Caki2 (cell line): ENCODE results near the gene VPS16. TPM values are rescaled to one million over a fixed set of nuclear protein-coding genes. Genes with fewer than 3 reads are reported as not detected.

ENCODE experiments used
- DNase-seq: peaks from one replicate; pipeline ENCODE4 v3.0.0-alpha.2; 2015; ENCODE audit warnings: low read depth
- in situ Hi-C: cut with HindIII; loops from 2 replicates; pipeline ENCODE4 v1.10.0; 2016; ENCODE audit warnings: low sequenced_read_pairs, low pct_unique_long_range_greater_than_20kb, mixed read lengths
- total RNA-seq: library from RNA; depleted of rRNA; stranded (reverse); fragments of >200 nt; shearing (Covaris generic); gene quantifications from 2 replicates; pipeline ENCODE4 v1.2.3, GENCODE V29; 2014; ENCODE audit warnings: low replicate concordance; rRNA removed

Gene VPS16
- total RNA-seq: 47.5 and 50.6 TPM in 2 replicates

GRCh38 chr20:2840138-2840966 lies at the start of gene VPS16, which contains the start of gene PCED1A:
TSS of gene VPS16 (plus strand) at chr20:2840745. CDS start at chr20:2840775, 30 bp downstream.
TSS of gene PCED1A (minus strand) at chr20:2840655. CDS start at chr20:2839912, 743 bp downstream.
- peak; percentile 74 for DNase-seq
- in situ Hi-C loops: no loop called here

GRCh38 chr20:2793471-2793870 lies 47.1 kb upstream of the VPS16 start:
- DNase-seq: no peak
- in situ Hi-C loops: no loop called here

- DNase-seq: no peak
- in situ Hi-C loops: no loop called here
Observed at GRCh38 chr20:2794202-2794748, 46.3 kb upstream of the VPS16 start.

GRCh38 chr20:2794866-2795447 lies 45.6 kb upstream of the VPS16 start:
- in situ Hi-C loops: no loop called here
- no peak for DNase-seq

GRCh38 chr20:2795451-2795850 lies 45.1 kb upstream of the VPS16 start:
- DNase-seq: no peak
- in situ Hi-C loops: no loop called here

GRCh38 chr20:2796011-2796660 lies 44.4 kb upstream of the VPS16 start:
- in situ Hi-C loops: no loop called here
- DNase-seq: no peak

GRCh38 chr20:2797136-2797983 lies 43.2 kb upstream of the VPS16 start:
- in situ Hi-C loops: no loop called here

GRCh38 chr20:2798095-2798805 lies 42.3 kb upstream of the VPS16 start:
- in situ Hi-C loops: no loop called here
- DNase-seq: no peak

More at GRCh38 chr20:2797136-2797983, 43.2 kb upstream of the VPS16 start:
- DNase-seq: no peak

GRCh38 chr20:2798814-2799213 lies 41.7 kb upstream of the VPS16 start:
- DNase-seq: no peak
- in situ Hi-C loops: no loop called here

GRCh38 chr20:2799271-2799670 lies 41.3 kb upstream of the VPS16 start:
- DNase-seq: no peak
- in situ Hi-C loops: no loop called here

GRCh38 chr20:2799688-2800520 lies 40.6 kb upstream of the VPS16 start:
- DNase-seq: no peak
- in situ Hi-C loops: no loop called here

- no peak for DNase-seq
- in situ Hi-C loops: no loop called here
Observed at GRCh38 chr20:2800521-2801285, 39.8 kb upstream of the VPS16 start, which contains the start of gene CPXM1. TSS of gene CPXM1 (minus strand) at chr20:2800627. CDS start at chr20:2800572, 55 bp downstream.

GRCh38 chr20:2801286-2801728 lies 39.2 kb upstream of the VPS16 start:
- in situ Hi-C loops: no loop called here
- DNase-seq: no peak

- in situ Hi-C loops: no loop called here
- no peak for DNase-seq
Observed at GRCh38 chr20:2804041-2804828, 36.3 kb upstream of the VPS16 start.
